ENCODE data around the gene TENT5A.

Gene TENT5A

GRCh38 chr6:81770381-81770780, 17.9 kb upstream of the TENT5A start:
- peak; percentile 23 for DNase-seq

- DNase-seq = no peak
Measured at GRCh38 chr6:81769824-81770223, 17.3 kb upstream of the TENT5A start.

GRCh38 chr6:81768150-81768942, 15.9 kb upstream of the TENT5A start:
- no peak for DNase-seq

GRCh38 chr6:81767163-81767891, 14.8 kb upstream of the TENT5A start:
- DNase-seq = peak; percentile 25

- DNase-seq = peak; percentile 89
Measured at GRCh38 chr6:81766482-81767069, 14.1 kb upstream of the TENT5A start.

GRCh38 chr6:81764531-81764930, 12.1 kb upstream of the TENT5A start:
- DNase-seq = no peak

- no peak for DNase-seq
Measured at GRCh38 chr6:81763968-81764367, 11.5 kb upstream of the TENT5A start.

- DNase-seq = no peak
Measured at GRCh38 chr6:81763051-81763450, 10.6 kb upstream of the TENT5A start.

GRCh38 chr6:81762606-81763005, 10.1 kb upstream of the TENT5A start:
- DNase-seq = no peak

GRCh38 chr6:81762132-81762531, 9.7 kb upstream of the TENT5A start:
- no peak for DNase-seq

GRCh38 chr6:81761197-81761596, 8.7 kb upstream of the TENT5A start:
- DNase-seq = no peak

- peak; percentile 37 for DNase-seq
Measured at GRCh38 chr6:81759782-81760181, 7.3 kb upstream of the TENT5A start.

GRCh38 chr6:81758221-81758620, 5.7 kb upstream of the TENT5A start:
- DNase-seq = peak; percentile 53

- DNase-seq = no peak
Measured at GRCh38 chr6:81756690-81757089, 4.2 kb upstream of the TENT5A start.

- DNase-seq = no peak
Measured at GRCh38 chr6:81755551-81755950, 3.1 kb upstream of the TENT5A start.

- no peak for DNase-seq
Measured at GRCh38 chr6:81754906-81755305, 2.4 kb upstream of the TENT5A start.

- DNase-seq = peak; percentile 91
Measured at GRCh38 chr6:81753711-81754577, 1.5 kb upstream of the TENT5A start.

GRCh38 chr6:81752921-81753710, 635 bp upstream of the TENT5A start:
- peak; percentile 94 for DNase-seq

GRCh38 chr6:81751388-81752083, 945 bp downstream of the TENT5A start:
- peak; percentile 71 for DNase-seq

GRCh38 chr6:81750681-81751387, 1.6 kb downstream of the TENT5A start:
- DNase-seq = peak; percentile 60

GRCh38 chr6:81750200-81750599, 2.3 kb downstream of the TENT5A start:
- DNase-seq = no peak
